GM10266 (cell line): ENCODE data around the gene PCP4.

Source experiments
- DNase-seq: peaks from one replicate; pipeline ENCODE4 v3.0.0; 2012; ENCODE audit errors: extremely low spot score
- TF ChIP-seq, protein P1 (sequence below): IDR thresholded peaks from 2 replicates; pipeline ENCODE4 v1.5.1; 2012; ENCODE audit warnings: mild to moderate bottlenecking, low read depth; ENCODE audit not compliant: control insufficient read depth, insufficient read depth; ENCODE audit errors: missing control alignments

The PCP4 gene

DNA sequence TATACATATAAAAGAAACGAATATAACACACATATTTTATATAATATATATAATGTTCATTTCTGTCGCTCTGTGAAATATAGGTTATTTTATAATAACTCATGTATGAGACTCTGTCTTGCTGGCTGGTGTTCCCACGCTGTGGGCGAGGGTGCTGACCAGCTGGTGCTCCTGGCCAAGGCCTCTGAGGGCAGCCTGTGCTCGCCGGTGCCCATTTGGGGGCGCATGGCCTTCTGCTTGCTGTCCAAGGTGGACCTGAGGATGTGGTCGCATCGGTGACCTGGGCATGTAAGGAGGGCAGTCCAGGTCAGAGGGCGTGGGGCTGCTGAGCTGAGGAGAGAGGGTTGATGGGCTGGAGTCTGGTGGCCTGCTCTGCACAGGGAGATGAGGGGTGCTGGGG, 1.1 kb upstream of the PCP4 start:
- no peak for DNase-seq
- TF ChIP-seq, protein P1, sequence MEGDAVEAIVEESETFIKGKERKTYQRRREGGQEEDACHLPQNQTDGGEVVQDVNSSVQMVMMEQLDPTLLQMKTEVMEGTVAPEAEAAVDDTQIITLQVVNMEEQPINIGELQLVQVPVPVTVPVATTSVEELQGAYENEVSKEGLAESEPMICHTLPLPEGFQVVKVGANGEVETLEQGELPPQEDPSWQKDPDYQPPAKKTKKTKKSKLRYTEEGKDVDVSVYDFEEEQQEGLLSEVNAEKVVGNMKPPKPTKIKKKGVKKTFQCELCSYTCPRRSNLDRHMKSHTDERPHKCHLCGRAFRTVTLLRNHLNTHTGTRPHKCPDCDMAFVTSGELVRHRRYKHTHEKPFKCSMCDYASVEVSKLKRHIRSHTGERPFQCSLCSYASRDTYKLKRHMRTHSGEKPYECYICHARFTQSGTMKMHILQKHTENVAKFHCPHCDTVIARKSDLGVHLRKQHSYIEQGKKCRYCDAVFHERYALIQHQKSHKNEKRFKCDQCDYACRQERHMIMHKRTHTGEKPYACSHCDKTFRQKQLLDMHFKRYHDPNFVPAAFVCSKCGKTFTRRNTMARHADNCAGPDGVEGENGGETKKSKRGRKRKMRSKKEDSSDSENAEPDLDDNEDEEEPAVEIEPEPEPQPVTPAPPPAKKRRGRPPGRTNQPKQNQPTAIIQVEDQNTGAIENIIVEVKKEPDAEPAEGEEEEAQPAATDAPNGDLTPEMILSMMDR = no peak

DNA sequence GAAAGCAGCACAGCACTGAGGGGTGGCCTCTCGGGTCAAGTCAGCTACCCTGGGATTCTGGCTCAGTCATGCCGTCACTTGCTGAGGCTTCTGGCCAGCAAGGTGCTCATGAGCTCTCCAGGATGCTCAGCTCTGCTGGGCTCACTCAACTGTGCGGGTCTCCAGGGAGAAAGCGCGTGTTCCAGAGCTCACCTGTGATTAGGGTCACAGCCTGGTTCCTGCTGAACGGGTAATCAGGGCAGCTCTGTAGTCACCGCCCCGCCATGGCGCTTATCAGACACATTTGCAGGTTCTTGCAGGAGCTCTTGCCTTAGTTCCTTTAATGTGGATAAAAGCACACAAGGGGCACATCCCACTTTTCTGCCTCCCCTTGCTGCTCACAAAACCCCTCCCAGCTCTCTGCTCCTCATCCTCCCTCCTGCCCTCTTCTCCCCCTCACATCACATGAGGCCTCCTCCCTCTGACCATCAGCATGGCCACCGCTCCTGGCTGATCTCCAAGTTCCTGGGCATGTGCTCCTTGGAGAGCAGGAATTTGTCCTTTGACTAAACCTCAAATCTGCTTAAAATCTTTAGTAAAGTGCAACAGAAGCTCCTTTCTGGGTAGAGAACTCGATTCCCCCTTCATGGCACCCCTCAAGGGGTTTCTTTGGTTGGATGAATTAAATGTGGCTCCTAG, 2.0 kb downstream of the PCP4 start:
- TF ChIP-seq, protein P1 = no peak
- no peak for DNase-seq

DNA sequence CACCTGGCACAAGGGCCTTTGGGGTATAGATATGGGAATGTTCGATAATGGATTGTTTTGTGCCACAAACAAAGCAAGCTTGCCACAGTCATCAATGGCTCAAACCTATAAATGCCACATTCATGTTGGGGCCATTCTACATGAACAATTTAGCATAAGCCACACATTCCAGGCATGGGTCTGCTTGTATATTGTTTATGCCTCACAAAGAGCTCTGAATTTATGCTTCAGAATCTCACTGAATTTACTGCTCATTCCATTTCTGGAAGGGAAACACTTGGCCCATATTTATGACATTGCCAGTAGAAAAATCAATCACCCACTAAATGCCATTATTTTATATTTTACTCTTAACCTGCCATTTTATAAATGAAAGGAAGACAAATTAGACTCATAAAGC, 6.4 kb downstream of the PCP4 start:
- DNase-seq = no peak
- TF ChIP-seq, protein P1 = no peak

DNA sequence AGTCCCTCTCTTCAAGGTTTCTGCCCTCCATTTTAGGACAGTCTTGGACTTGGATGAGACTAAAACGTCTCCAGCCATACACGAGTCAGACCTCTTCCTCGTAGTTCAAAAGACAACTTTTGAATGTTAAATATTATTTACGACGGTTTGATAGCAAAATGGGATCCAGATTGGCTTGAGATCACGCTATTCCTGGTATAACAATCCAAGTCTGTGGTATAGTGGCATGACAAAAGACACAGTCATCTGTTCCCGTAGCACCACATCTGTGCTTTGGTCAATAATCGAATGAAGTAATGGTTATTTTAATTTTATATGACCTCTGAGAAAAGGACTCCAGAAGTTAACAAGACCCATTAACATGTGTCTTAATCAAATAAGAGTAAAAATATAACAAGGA, 7.0 kb downstream of the PCP4 start:
- TF ChIP-seq, protein P1 = no peak
- DNase-seq = no peak

DNA sequence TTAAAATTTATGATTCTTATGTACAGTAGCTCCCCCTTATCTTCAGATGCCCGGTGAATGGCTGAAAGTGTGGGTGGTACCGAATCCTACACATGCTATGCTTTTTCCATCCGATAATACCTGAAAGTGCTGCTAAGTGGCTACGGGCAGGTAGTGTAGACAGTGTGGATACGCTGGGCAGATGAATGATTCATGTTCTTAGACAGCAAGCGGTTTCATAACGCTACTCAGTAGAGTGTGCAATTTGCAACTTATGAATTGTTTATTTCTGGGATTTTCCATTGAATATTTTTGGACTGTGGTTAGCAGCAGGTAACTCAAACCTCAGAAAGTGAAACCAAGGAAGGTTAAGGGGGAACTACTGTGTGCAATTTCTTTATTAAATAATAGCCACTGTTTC, 7.5 kb downstream of the PCP4 start:
- no peak for DNase-seq
- TF ChIP-seq, protein P1 = no peak

DNA sequence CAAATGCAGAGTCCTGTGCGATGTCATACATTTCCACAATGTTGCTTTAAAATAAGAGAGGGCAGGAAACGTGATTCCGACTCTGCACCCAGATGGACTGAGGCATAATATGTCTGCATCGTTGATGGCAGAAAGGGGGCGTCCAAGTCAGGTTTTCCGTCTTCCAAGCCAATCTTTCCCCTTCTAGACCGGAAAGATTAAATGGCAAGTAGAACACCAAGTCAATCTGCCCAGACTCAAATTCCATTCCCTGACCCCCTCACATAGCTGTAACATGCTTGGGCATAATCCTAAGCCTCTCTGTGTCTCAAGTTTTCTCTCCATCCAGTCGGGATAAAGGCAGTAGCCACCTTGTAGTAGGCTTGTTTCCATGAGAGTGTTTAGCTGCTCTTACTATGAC, 14.4 kb downstream of the PCP4 start:
- TF ChIP-seq, protein P1 = no peak
- DNase-seq = no peak

DNA sequence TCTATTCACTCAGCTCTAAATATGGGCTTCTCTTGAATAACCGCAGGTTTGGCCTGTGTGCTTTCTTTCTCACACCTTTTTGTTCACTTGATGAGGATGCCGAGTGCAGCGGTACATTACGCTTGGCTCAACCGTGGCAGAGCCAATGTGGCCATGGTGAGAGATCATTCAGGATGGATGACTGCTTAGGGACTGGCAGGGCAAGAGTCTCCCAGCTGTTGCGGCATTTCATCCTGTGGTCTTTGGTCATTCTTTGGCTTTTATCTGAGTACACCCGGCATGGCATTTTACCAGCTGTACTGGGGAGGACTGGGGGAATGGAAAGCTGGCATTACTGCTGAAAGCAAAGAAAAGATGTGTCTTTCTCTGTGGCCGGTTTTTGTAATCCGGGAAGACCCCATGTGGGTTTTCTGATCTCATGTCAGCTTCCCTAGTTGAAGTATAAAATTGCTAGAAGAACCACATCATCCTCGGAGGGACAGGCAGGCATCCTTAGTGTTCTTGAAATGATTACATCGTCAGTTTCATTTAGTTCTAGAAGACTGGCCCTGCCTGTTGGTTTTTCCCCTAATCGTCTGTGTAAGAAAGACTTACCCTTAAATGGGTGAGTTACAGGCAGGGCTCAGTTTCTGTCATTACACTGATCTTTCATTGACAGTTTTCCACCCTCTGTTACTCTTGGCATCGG, 15.1 kb downstream of the PCP4 start:
- DNase-seq = no peak
- TF ChIP-seq, protein P1 = no peak
